Left cardiac atrium (tissue), 4 donors: ENCODE data around the gene ACACB. TPM values are rescaled to one million over a fixed set of nuclear protein-coding genes. Genes with fewer than 3 reads are reported as not detected.

Source experiments
- ATAC-seq, 2 donors: fragments of 200-7000 bp; cut with Tn5 transposase; one replicate each; pipeline ENCODE4 v1.9.1; 2020; ENCODE audit warnings: mild to moderate bottlenecking in 2 of 2, moderate library complexity in 2 of 2
- DNase-seq: peaks from one replicate; pipeline ENCODE4 v3.0.0-alpha.2; 2020
- intact Hi-C, 2 donors: fragments of 100-400 bp; cut with DNase I; formaldehyde crosslinking; loops; one replicate each; pipeline versions ENCODE4 v1.14.1 to v1.15.1; 2022 to 2023
- total RNA-seq, 2 donors: library from RNA; stranded (reverse); fragmentation: NEBNext Ultra II Directional; extraction: Animal tissue kit (Norgen Biotek cat#: 25700); gene quantifications; one replicate each; pipeline ENCODE4 v1.2.1, GENCODE V29; 2021
- donor health status: DM: no; HTN: yes; CAD: no.
- donor health status: DM: no; HTN: yes; CAD: no; lungs with severe emphysema.
- donor health status: DM: yes; HTN: yes; CAD: no.
- donor health status: Dilated cardiomyopathy.

Gene ACACB
- total RNA-seq, 2 donors from 2014 or later = 165 to 172 TPM

GRCh38 chr12:109100741-109101140, 15.6 kb upstream of the ACACB start:
- DNase-seq = no peak
- intact Hi-C loops = no loop called here
- ATAC-seq = no peak

GRCh38 chr12:109102491-109102890, 13.9 kb upstream of the ACACB start:
- no peak for DNase-seq
- intact Hi-C loops = no loop called here
- no peak for ATAC-seq

- intact Hi-C loops = no loop called here
- ATAC-seq = no peak
- DNase-seq = no peak
Measured at GRCh38 chr12:109105176-109105575, 11.2 kb upstream of the ACACB start.

- no peak for DNase-seq
- intact Hi-C loops = loop anchor here in 1 of 2 donors (10.0 kb wide), 1 partner anchor 55 kb away; no protein-coding TSS in a partner anchor
- no peak for ATAC-seq
Measured at GRCh38 chr12:109109746-109110350, 6.5 kb upstream of the ACACB start.

GRCh38 chr12:109110988-109111495, 5.3 kb upstream of the ACACB start:
- intact Hi-C loops = loop anchor here in 1 of 2 donors (10.0 kb wide), 1 partner anchor 54 kb away; no protein-coding TSS in a partner anchor
- ATAC-seq (peak; percentile 93 to 99), DNase-seq (peak; percentile 95)

- intact Hi-C loops = loop anchor here in 1 of 2 donors (10.0 kb wide), 1 partner anchor 52 kb away; no protein-coding TSS in a partner anchor
- no peak for ATAC-seq
- DNase-seq = no peak
Measured at GRCh38 chr12:109112720-109113465, 3.5 kb upstream of the ACACB start.

- DNase-seq (no peak), ATAC-seq (no peak)
- intact Hi-C loops = loop anchor here in 1 of 2 donors (10.0 kb wide), 1 partner anchor 51 kb away; no protein-coding TSS in a partner anchor
Measured at GRCh38 chr12:109113661-109114321, 2.6 kb upstream of the ACACB start.

- intact Hi-C loops = loop anchor here (5.0 to 10.0 kb wide), 2 partner anchors 43 to 50 kb away; no protein-coding TSS in a partner anchor
- ATAC-seq (no peak), DNase-seq (no peak)
Measured at GRCh38 chr12:109114644-109115043, 1.7 kb upstream of the ACACB start.

- intact Hi-C loops = loop anchor here (5.0 to 10.0 kb wide), 2 partner anchors 42 to 49 kb away; no protein-coding TSS in a partner anchor
- no peak for ATAC-seq
- DNase-seq = no peak
Measured at GRCh38 chr12:109115404-109115757, 1.0 kb upstream of the ACACB start.

GRCh38 chr12:109116611-109116949, 193 bp downstream of the ACACB start:
- no peak for DNase-seq
- no peak for ATAC-seq
- intact Hi-C loops = loop anchor here (5.0 to 10.0 kb wide), 2 partner anchors 41 to 48 kb away; no protein-coding TSS in a partner anchor

GRCh38 chr12:109120095-109120494, 3.7 kb downstream of the ACACB start:
- DNase-seq = no peak
- no peak for ATAC-seq
- intact Hi-C loops = no loop called here

GRCh38 chr12:109120557-109120956, 4.2 kb downstream of the ACACB start:
- ATAC-seq (no peak), DNase-seq (no peak)
- intact Hi-C loops = no loop called here

GRCh38 chr12:109121346-109121880, 5.0 kb downstream of the ACACB start:
- ATAC-seq = no peak
- intact Hi-C loops = no loop called here
- DNase-seq = no peak

GRCh38 chr12:109124878-109125648, 8.7 kb downstream of the ACACB start:
- intact Hi-C loops = no loop called here
- DNase-seq (no peak), ATAC-seq (peak in 1 of 2 donors; percentile 29)

GRCh38 chr12:109125791-109126190, 9.4 kb downstream of the ACACB start:
- intact Hi-C loops = no loop called here
- DNase-seq (no peak), ATAC-seq (no peak)

GRCh38 chr12:109126784-109127183, 10.4 kb downstream of the ACACB start:
- no peak for DNase-seq
- intact Hi-C loops = no loop called here
- no peak for ATAC-seq

- no peak for ATAC-seq
- no peak for DNase-seq
- intact Hi-C loops = no loop called here
Measured at GRCh38 chr12:109127533-109128242, 11.3 kb downstream of the ACACB start.
